GM20431 (cell line): ENCODE measurements around the gene SKOR1.

ENCODE experiments used
- in situ Hi-C: fragments of 300-500 bp; cut with MseI, MboI; formaldehyde crosslinking; loops from one replicate; pipeline ENCODE4 v1.15.0; 2020; ENCODE audit warnings: low sequenced_read_pairs; ENCODE audit not compliant: unreplicated experiment

Gene SKOR1

GRCh38 chr15:67841513-67841762 is 16.1 kb downstream of the SKOR1 start:
- in situ Hi-C loops = loop anchor here (25.0 kb wide), 1 partner anchor 904 kb away; no protein-coding TSS in a partner anchor

GRCh38 chr15:67843092-67843501 is 17.8 kb downstream of the SKOR1 start:
- in situ Hi-C loops = loop anchor here (25.0 kb wide), 1 partner anchor 906 kb away; no protein-coding TSS in a partner anchor

- in situ Hi-C loops = loop anchor here (25.0 kb wide), 1 partner anchor 906 kb away; no protein-coding TSS in a partner anchor
Observed at GRCh38 chr15:67843571-67844387, 18.5 kb downstream of the SKOR1 start.

GRCh38 chr15:67845974-67846373 is 20.7 kb downstream of the SKOR1 start:
- in situ Hi-C loops = loop anchor here (25.0 kb wide), 1 partner anchor 909 kb away; no protein-coding TSS in a partner anchor

GRCh38 chr15:67849538-67849937 is 24.2 kb downstream of the SKOR1 start:
- in situ Hi-C loops = loop anchor here (25.0 kb wide), 1 partner anchor 912 kb away; no protein-coding TSS in a partner anchor

- in situ Hi-C loops = loop anchor here (25.0 kb wide), 2 partner anchors 187 to 312 kb away; no protein-coding TSS in a partner anchor
Observed at GRCh38 chr15:67850336-67850735, 25.0 kb downstream of the SKOR1 start.

GRCh38 chr15:67850994-67851571 is 25.8 kb downstream of the SKOR1 start:
- in situ Hi-C loops = loop anchor here (25.0 kb wide), 2 partner anchors 186 to 311 kb away; no protein-coding TSS in a partner anchor

GRCh38 chr15:67852418-67852817 is 27.1 kb downstream of the SKOR1 start:
- in situ Hi-C loops = loop anchor here (25.0 kb wide), 2 partner anchors 185 to 310 kb away; no protein-coding TSS in a partner anchor

GRCh38 chr15:67853454-67853853 is 28.1 kb downstream of the SKOR1 start:
- in situ Hi-C loops = loop anchor here (25.0 kb wide), 2 partner anchors 184 to 309 kb away; no protein-coding TSS in a partner anchor

- in situ Hi-C loops = loop anchor here (25.0 kb wide), 2 partner anchors 183 to 308 kb away; no protein-coding TSS in a partner anchor
Observed at GRCh38 chr15:67854358-67854757, 29.0 kb downstream of the SKOR1 start.

GRCh38 chr15:67855842-67856241 is 30.5 kb downstream of the SKOR1 start:
- in situ Hi-C loops = loop anchor here (25.0 kb wide), 2 partner anchors 181 to 306 kb away; no protein-coding TSS in a partner anchor

- in situ Hi-C loops = loop anchor here (25.0 kb wide), 2 partner anchors 180 to 305 kb away; no protein-coding TSS in a partner anchor
Observed at GRCh38 chr15:67857220-67857619, 31.9 kb downstream of the SKOR1 start.

GRCh38 chr15:67859331-67859946 is 34.1 kb downstream of the SKOR1 start:
- in situ Hi-C loops = loop anchor here (25.0 kb wide), 2 partner anchors 178 to 303 kb away; no protein-coding TSS in a partner anchor

GRCh38 chr15:67861983-67862382 is 36.7 kb downstream of the SKOR1 start:
- in situ Hi-C loops = loop anchor here (25.0 kb wide), 2 partner anchors 175 to 300 kb away; no protein-coding TSS in a partner anchor

- in situ Hi-C loops = loop anchor here (25.0 kb wide), 2 partner anchors 174 to 299 kb away; no protein-coding TSS in a partner anchor
Observed at GRCh38 chr15:67862750-67863441, 37.6 kb downstream of the SKOR1 start.

GRCh38 chr15:67863442-67863987 is 38.2 kb downstream of the SKOR1 start:
- in situ Hi-C loops = loop anchor here (25.0 kb wide), 2 partner anchors 174 to 299 kb away; no protein-coding TSS in a partner anchor

GRCh38 chr15:67865331-67865730 is 40.0 kb downstream of the SKOR1 start:
- in situ Hi-C loops = loop anchor here (25.0 kb wide), 2 partner anchors 172 to 297 kb away; no protein-coding TSS in a partner anchor

- in situ Hi-C loops = loop anchor here (25.0 kb wide), 2 partner anchors 172 to 297 kb away; no protein-coding TSS in a partner anchor
Observed at GRCh38 chr15:67865766-67866165, 40.5 kb downstream of the SKOR1 start.

- in situ Hi-C loops = loop anchor here (25.0 kb wide), 2 partner anchors 168 to 293 kb away; no protein-coding TSS in a partner anchor
Observed at GRCh38 chr15:67869701-67870100, 44.4 kb downstream of the SKOR1 start.
